H1 (cell line): ENCODE measurements around the gene WNT8B. TPM values are rescaled to one million over a fixed set of nuclear protein-coding genes. Genes with fewer than 3 reads are reported as not detected.

Experiments
- CTCF ChIA-PET: fragments of 300-600 bp; sonication (Branson Sonifier 250); formaldehyde crosslinking; loops from one replicate; lab custom pipeline; 2021; ENCODE audit not compliant: partially characterized antibody; lab: Charles Lee
- POLR2A ChIA-PET: fragments of 300-600 bp; sonication (Branson Sonifier 250); formaldehyde crosslinking; loops from one replicate; lab custom pipeline; 2021; ENCODE audit warnings: inconsistent platforms; ENCODE audit not compliant: partially characterized antibody; lab: Charles Lee
- DNase-seq, 2 experiments: peaks; one replicate each; pipeline versions ENCODE4 v3.0.0 to v3.0.0-alpha.2; 2010 to 2022; ENCODE audit warnings: low spot score in 2 of 2, low read depth in 1 of 2, mixed read lengths in 1 of 2
- FAIRE-seq: peaks from 2 replicates; lab custom pipeline; 2011; peaks lifted over from hg19 to GRCh38; lab: Jason Lieb, UNC
- H2AFZ ChIP-seq: 2 replicates; pipeline ENCODE4 v1.8.1; 2012; ENCODE audit warnings: low read length, inconsistent platforms
- H2AK5ac ChIP-seq: 2 replicates; pipeline ENCODE4 v1.6.1; 2013; ENCODE audit warnings: low read depth, low read length
- H2BK120ac ChIP-seq: replicated peaks from 2 replicates; pipeline ENCODE3; 2013; ENCODE audit warnings: low read depth, low read length, inconsistent platforms
- H2BK12ac ChIP-seq: 2 replicates; pipeline ENCODE4 v1.6.1; 2013; ENCODE audit warnings: low read depth, low read length
- H2BK15ac ChIP-seq: 2 replicates; pipeline ENCODE4 v1.6.1; 2013; ENCODE audit warnings: low read length
- H2BK20ac ChIP-seq: 2 replicates; pipeline ENCODE4 v1.6.1; 2013; ENCODE audit warnings: low read length
- H2BK5ac ChIP-seq: 2 replicates; pipeline ENCODE4 v1.6.1; 2013; ENCODE audit warnings: low read depth, low read length
- H3K14ac ChIP-seq: 2 replicates; pipeline ENCODE4 v1.6.1; 2013; ENCODE audit warnings: inconsistent platforms; ENCODE audit not compliant: insufficient read length
- H3K18ac ChIP-seq: 2 replicates; pipeline ENCODE4 v1.6.1; 2013; ENCODE audit warnings: low read length; ENCODE audit errors: extremely low read depth
- H3K23ac ChIP-seq: 2 replicates; pipeline ENCODE4 v1.6.1; 2013; ENCODE audit warnings: inconsistent platforms; ENCODE audit not compliant: insufficient read length
- H3K23me2 ChIP-seq: 2 replicates; pipeline ENCODE4 v1.6.1; 2013; ENCODE audit warnings: low read depth, low read length
- H3K27ac ChIP-seq: 2 replicates; pipeline ENCODE4 v1.6.1; 2011; ENCODE audit warnings: low read depth, low read length, inconsistent platforms
- H3K27me3 ChIP-seq, 4 experiments: replicated peaks in 1 of 4; 1 replicate in 1 of 4; 2 replicates in 3 of 4; pipeline versions ENCODE4 v1.6.1 to v1.8.1; 2011 to 2013; ENCODE audit warnings: low read length in 3 of 4, mild to moderate bottlenecking in 3 of 4, inconsistent platforms in 2 of 4, mixed read lengths in 2 of 4, moderate library complexity in 1 of 4; ENCODE audit not compliant: control insufficient read depth in 3 of 4, insufficient read depth in 3 of 4; ENCODE audit errors: extremely low read depth in 1 of 4
- H3K36me3 ChIP-seq, 4 experiments: 2 replicates each; pipeline versions ENCODE4 v1.6.1 to v1.8.1; 2011 to 2013; ENCODE audit warnings: mild to moderate bottlenecking in 4 of 4, low read length in 3 of 4, moderate library complexity in 2 of 4, control low read depth in 1 of 4, inconsistent platforms in 1 of 4; ENCODE audit not compliant: insufficient read depth in 4 of 4, control insufficient read depth in 2 of 4
- H3K4ac ChIP-seq: replicated peaks from 2 replicates; pipeline ENCODE3; 2013; ENCODE audit warnings: low read length, low read depth, mixed read lengths, inconsistent platforms; ENCODE audit not compliant: insufficient read length
- H3K4me1 ChIP-seq, 4 experiments: replicated peaks in 1 of 4; 1 replicate in 1 of 4; 2 replicates in 3 of 4; pipeline versions ENCODE4 v1.6.1 to v1.8.1; 2011 to 2013; ENCODE audit warnings: low read length in 3 of 4, inconsistent platforms in 2 of 4, mixed read lengths in 1 of 4; ENCODE audit not compliant: insufficient read depth in 4 of 4, control insufficient read depth in 3 of 4
- H3K4me2 ChIP-seq, 2 experiments: 2 replicates each; pipeline versions ENCODE4 v1.6.1 to v1.8.1; 2011 to 2013; ENCODE audit warnings: low read depth in 2 of 2, low read length in 2 of 2, control low read depth in 1 of 2, inconsistent platforms in 1 of 2, mild to moderate bottlenecking in 1 of 2; ENCODE audit not compliant: insufficient read depth in 1 of 2
- H3K4me3 ChIP-seq, 4 experiments: fragments of 200-600, 300-600 bp in 1 of 4; sonication (generic), shearing (Covaris generic), sonication (Bioruptor Twin) in 1 of 4; 2 replicates each; pipeline versions ENCODE4 v1.5.1 to v1.8.1; 2011 to 2016; ENCODE audit warnings: low read length in 4 of 4, low read depth in 3 of 4, control low read depth in 2 of 4, inconsistent platforms in 2 of 4, mild to moderate bottlenecking in 2 of 4, mixed read lengths in 1 of 4, moderate library complexity in 1 of 4; ENCODE audit not compliant: insufficient read depth in 2 of 4; ENCODE audit errors: extremely low read depth in 1 of 4
- H3K56ac ChIP-seq: replicated peaks from 2 replicates; pipeline ENCODE3; 2013; ENCODE audit warnings: low read depth, mild to moderate bottlenecking, mixed read lengths, low read length, inconsistent platforms; ENCODE audit not compliant: insufficient read length
- H3K79me1 ChIP-seq: 2 replicates; pipeline ENCODE4 v1.6.1; 2013; ENCODE audit warnings: low read depth, low read length, control low read depth
- H3K79me2 ChIP-seq, 2 experiments: 2 replicates each; pipeline versions ENCODE4 v1.6.1 to v1.8.1; 2012 to 2013; ENCODE audit warnings: low read length in 2 of 2, mild to moderate bottlenecking in 2 of 2, inconsistent platforms in 1 of 2; ENCODE audit not compliant: insufficient read depth in 2 of 2, control insufficient read depth in 1 of 2
- H3K9ac ChIP-seq, 4 experiments: replicated peaks in 1 of 4; 1 replicate in 1 of 4; 2 replicates in 3 of 4; pipeline versions ENCODE4 v1.6.1 to v1.8.1; 2011 to 2013; ENCODE audit warnings: low read depth in 3 of 4, low read length in 3 of 4, control low read depth in 2 of 4, mild to moderate bottlenecking in 2 of 4, moderate library complexity in 2 of 4, inconsistent platforms in 1 of 4; ENCODE audit errors: extremely low read depth in 1 of 4
- H3K9me3 ChIP-seq, 2 experiments: 2 replicates each; pipeline versions ENCODE4 v1.6.1 to v1.8.1; 2012 to 2013; ENCODE audit warnings: mild to moderate bottlenecking in 2 of 2, moderate library complexity in 2 of 2, control low read depth in 1 of 2, inconsistent platforms in 1 of 2, low read depth in 1 of 2, low read length in 1 of 2, mixed read lengths in 1 of 2; ENCODE audit not compliant: insufficient read depth in 2 of 2
- H4K20me1 ChIP-seq, 2 experiments: replicated peaks in 1 of 2; 2 replicates each; pipeline versions ENCODE3 to v1.8.1; 2011 to 2013; ENCODE audit warnings: inconsistent platforms in 2 of 2, low read length in 2 of 2, mild to moderate bottlenecking in 1 of 2; ENCODE audit not compliant: insufficient read depth in 2 of 2, control insufficient read depth in 1 of 2
- H4K5ac ChIP-seq: 2 replicates; pipeline ENCODE4 v1.6.1; 2013; ENCODE audit warnings: low read length, low read depth, mixed read lengths, inconsistent platforms; ENCODE audit not compliant: insufficient read length
- H4K8ac ChIP-seq: 2 replicates; pipeline ENCODE4 v1.8.0; 2013; ENCODE audit warnings: mild to moderate bottlenecking, moderate library complexity, low read length, inconsistent platforms; ENCODE audit not compliant: insufficient read depth; ENCODE audit errors: extremely low read depth
- H4K91ac ChIP-seq: replicated peaks from 2 replicates; pipeline ENCODE3; 2013; ENCODE audit warnings: low read length, mixed read lengths, inconsistent platforms; ENCODE audit not compliant: insufficient read length
- BCL11A ChIP-seq, 2 experiments: IDR thresholded peaks; one replicate each; pipeline ENCODE4 v1.6.1; 2011; ENCODE audit warnings: low read depth in 2 of 2, low read length in 2 of 2, mild to moderate bottlenecking in 2 of 2
- BRCA1 ChIP-seq: IDR thresholded peaks from 2 replicates; pipeline ENCODE4 v1.6.1; 2012; ENCODE audit warnings: low read depth, low read length, improper control_type of control experiment
- CBX5 ChIP-seq: fragments of 300-800, 300-1000 bp; sonication (generic); IDR thresholded peaks from 2 replicates; pipeline ENCODE4 v1.7.1; 2016; ENCODE audit warnings: antibody characterized with exemption, low read length, low read depth
- CREB1 ChIP-seq: IDR thresholded peaks from 2 replicates; pipeline ENCODE4 v1.6.1; 2012; ENCODE audit warnings: inconsistent platforms
- HDAC6 ChIP-seq: IDR thresholded peaks from one replicate; pipeline ENCODE4 v1.7.1; 2012; ENCODE audit warnings: low read depth, mild to moderate bottlenecking, inconsistent platforms, low read length, moderate library complexity
- KDM5A ChIP-seq: fragments of 200-600 bp; IDR thresholded peaks from 2 replicates; pipeline ENCODE4 v1.7.1; 2012; ENCODE audit warnings: mild to moderate bottlenecking, low read length, inconsistent platforms, mixed read lengths
- MAFK ChIP-seq: IDR thresholded peaks from 2 replicates; pipeline ENCODE4 v1.6.1; 2012; ENCODE audit warnings: low read depth, mild to moderate bottlenecking, improper control_type of control experiment, low read length
- NRF1 ChIP-seq: IDR thresholded peaks from 2 replicates; pipeline ENCODE4 v1.6.1; 2011; ENCODE audit warnings: mild to moderate bottlenecking, low read depth, low read length, improper control_type of control experiment
- POU5F1 ChIP-seq: IDR thresholded peaks from 2 replicates; pipeline ENCODE4 v1.6.1; 2011; ENCODE audit warnings: low read depth, mild to moderate bottlenecking, low read length, moderate library complexity
- RAD21 ChIP-seq, 2 experiments: IDR thresholded peaks in 1 of 2; conservative IDR thresholded peaks in 1 of 2; 2 replicates each; pipeline ENCODE4 v1.6.1; 2011; ENCODE audit warnings: low read depth in 2 of 2, low read length in 2 of 2, improper control_type of control experiment in 1 of 2, inconsistent platforms in 1 of 2, mild to moderate bottlenecking in 1 of 2, moderate library complexity in 1 of 2
- RNF2 ChIP-seq: fragments of 200-900, 300-1000 bp; sonication (generic); IDR thresholded peaks from 2 replicates; pipeline ENCODE4 v1.7.1; 2016; ENCODE audit warnings: borderline replicate concordance, low read depth, mild to moderate bottlenecking, antibody characterized with exemption, low read length; ENCODE audit not compliant: poor library complexity, severe bottlenecking; ENCODE audit errors: missing control alignments
- TAF7 ChIP-seq: optimal IDR thresholded peaks from 2 replicates; pipeline ENCODE3; 2011; ENCODE audit warnings: low read depth, mild to moderate bottlenecking, inconsistent platforms, low read length, moderate library complexity, borderline replicate concordance
- WGBS, 2 experiments: shearing (Covaris generic) in 1 of 2; methylation state at CpG; one replicate each; pipeline versions ENCODE4 v1.1.6 to v1.1.7; 2013 to 2015; ENCODE audit warnings: low lambda C conversion rate in 2 of 2, mixed read lengths in 2 of 2, inconsistent platforms in 1 of 2, low coverage in 1 of 2, missing lambda C conversion rate in 1 of 2; ENCODE audit not compliant: insufficient replicate concordance in 2 of 2, insufficient coverage in 1 of 2, insufficient read length in 1 of 2; ENCODE audit errors: extremely low coverage in 1 of 2, missing lambda C conversion rate in 1 of 2; 5-methylcytosine and 5-hydroxymethylcytosine counted together
- polyA plus RNA-seq, 7 experiments: library from polyadenylated mRNA; depleted of rRNA in 3 of 7; stranded (reverse) in 5 of 7; unstranded in 2 of 7; fragments of >200 nt in 5 of 7; fragments of 200-250 nt in 2 of 7; gene quantifications; 1 replicate in 5 of 7; 2 replicates in 1 of 7; 4 replicates in 1 of 7; pipeline versions ENCODE4 v1.2.1 to v1.2.3, GENCODE V29; 2011 to 2013; ENCODE audit warnings: missing spikeins in 2 of 7, mixed read lengths in 2 of 7
- total RNA-seq: library from RNA; stranded (reverse); fragmentation: NEBNext Ultra II Directional; extraction: Animal tissue kit (Norgen Biotek cat#: 25700); gene quantifications from 2 replicates; pipeline ENCODE4 v1.2.1, GENCODE V29; 2021

Gene WNT8B
- total and polyA plus RNA-seq, 2 of the 8 experiments (the other 6 are each of a cell fraction or from before 2014, with no cell fraction given): 0.20 to 0.67 TPM

GRCh38 chr10:100509241-100509840 is 46.5 kb downstream of the WNT8B start:
- Histone ChIP-seq H2BK5ac (no peak overlapping the region), H3K14ac (no peak overlapping the region), H2AK5ac (no peak overlapping the region), H3K23ac (no peak overlapping the region), H4K20me1 (peaks cover 0 to 5% of the 10 kb centered on the region in 2 experiments), H4K8ac (no peak overlapping the region), H3K27ac (no peak overlapping the region), H4K91ac (no peak overlapping the region), H3K27me3 (peaks cover 0 to 11% (median 4%) of the 10 kb centered on the region in 4 experiments; a peak in 3 of 7 replicates), H2BK120ac (no peak overlapping the region), H3K56ac (no peak overlapping the region), H2BK12ac (no peak overlapping the region), H3K9ac (peak overlapping the region in 1 of 4 experiments; percentile 41; a peak in 1 of 7 replicates), H3K79me2 (no peaks in the 10 kb centered on the region), H3K4me2 (no peak overlapping the region), H3K18ac (no peak overlapping the region), H3K9me3 (no peaks in the 10 kb centered on the region), H3K23me2 (no peaks in the 10 kb centered on the region; the same call in 1 of the 2 replicates), H3K4me3 (no peak overlapping the region), H4K5ac (no peak overlapping the region), H3K36me3 (no peaks in the 10 kb centered on the region), H2BK15ac (no peak overlapping the region), H3K4ac (no peak overlapping the region), H2BK20ac (no peak overlapping the region), H2AFZ (no peak overlapping the region), H3K4me1 (no peaks in the 10 kb centered on the region; a peak in 1 of 7 replicates), H3K79me1 (no peaks in the 10 kb centered on the region)
- no peak for FAIRE-seq
- 82% methylated on average over 8 of the region's 8 CpGs; no CpG with 5 or more reads in 1 of the 2 experiments for WGBS, 2 experiments
- no peak for DNase-seq
- ChIA-PET POLR2A (interaction anchor here (0.7 to 2.5 kb wide), 4 partner anchors 21 to 79 kb away, joined by 3 to 9 read pairs (median 4); no protein-coding TSS in a partner anchor), CTCF (interaction anchor here (0.7 to 13.4 kb wide), 38 partner anchors 8 to 369 kb away, joined by 3 to 190 read pairs (median 5); partner anchors contain the start of genes SCD and SEC31B)
- TF ChIP-seq MAFK (no peak), CBX5 (no peak), HDAC6 (no peak), RAD21 (IDR thresholded peaks at IDR 0.05 in 1 of 2, conservative IDR thresholded peaks at IDR 0.05 in 1 of 2; ENCODE audit: low read depth in 2 of 2, low read length in 2 of 2) (no peak), RNF2 (no peak), BCL11A (IDR thresholded peaks at IDR 0.05; ENCODE audit: low read depth in 2 of 2, low read length in 2 of 2) (no peak), BRCA1 (no peak), POU5F1 (no peak), KDM5A (no peak), NRF1 (no peak), TAF7 (no peak), CREB1 (no peak)
